ENCODE data around the gene ETFB.

The ETFB gene

DNA sequence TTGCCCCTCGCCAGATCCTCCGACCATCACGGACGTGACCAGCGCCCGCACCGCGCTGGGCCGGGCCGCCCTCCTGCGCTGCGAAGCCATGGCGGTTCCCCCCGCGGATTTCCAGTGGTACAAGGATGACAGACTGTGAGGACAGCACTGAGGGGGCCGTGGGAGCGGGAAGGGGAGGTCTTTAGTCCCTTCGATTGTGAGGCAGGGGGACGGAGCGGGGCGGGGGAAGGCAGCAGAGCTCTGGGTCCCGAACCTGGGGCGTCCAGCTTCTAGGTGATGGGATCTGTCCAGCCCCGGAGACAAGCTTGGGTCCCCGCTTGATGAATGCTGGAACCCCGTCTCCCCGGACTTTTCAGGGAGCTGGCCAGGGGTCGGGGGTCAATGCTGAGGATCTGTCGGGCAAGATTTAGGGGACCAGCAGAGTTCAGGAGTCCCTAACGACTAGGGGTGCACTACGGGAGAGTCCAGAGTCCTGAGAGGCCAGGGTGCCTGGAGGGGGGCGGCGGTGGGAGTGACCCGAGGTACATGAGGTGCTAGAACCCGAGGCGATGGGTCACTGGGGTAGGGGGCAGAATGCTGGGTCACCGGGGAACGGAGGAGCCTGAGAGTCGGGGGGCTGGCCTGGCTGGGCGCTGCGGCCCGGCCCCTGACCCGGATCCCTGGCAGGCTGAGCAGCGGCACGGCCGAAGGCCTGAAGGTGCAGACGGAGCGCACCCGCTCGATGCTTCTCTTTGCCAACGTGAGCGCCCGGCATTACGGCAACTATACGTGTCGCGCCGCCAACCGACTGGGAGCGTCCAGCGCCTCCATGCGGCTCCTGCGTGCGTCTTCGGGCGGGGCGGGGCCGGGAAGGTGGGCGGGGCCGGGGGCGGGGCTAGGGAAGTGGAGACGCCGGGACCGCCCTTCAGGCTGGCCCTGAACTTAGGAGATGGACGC is 38.9 kb downstream of the ETFB start:
- DNase-seq (ENCODE audit: low spot score): peak; percentile 86

DNA sequence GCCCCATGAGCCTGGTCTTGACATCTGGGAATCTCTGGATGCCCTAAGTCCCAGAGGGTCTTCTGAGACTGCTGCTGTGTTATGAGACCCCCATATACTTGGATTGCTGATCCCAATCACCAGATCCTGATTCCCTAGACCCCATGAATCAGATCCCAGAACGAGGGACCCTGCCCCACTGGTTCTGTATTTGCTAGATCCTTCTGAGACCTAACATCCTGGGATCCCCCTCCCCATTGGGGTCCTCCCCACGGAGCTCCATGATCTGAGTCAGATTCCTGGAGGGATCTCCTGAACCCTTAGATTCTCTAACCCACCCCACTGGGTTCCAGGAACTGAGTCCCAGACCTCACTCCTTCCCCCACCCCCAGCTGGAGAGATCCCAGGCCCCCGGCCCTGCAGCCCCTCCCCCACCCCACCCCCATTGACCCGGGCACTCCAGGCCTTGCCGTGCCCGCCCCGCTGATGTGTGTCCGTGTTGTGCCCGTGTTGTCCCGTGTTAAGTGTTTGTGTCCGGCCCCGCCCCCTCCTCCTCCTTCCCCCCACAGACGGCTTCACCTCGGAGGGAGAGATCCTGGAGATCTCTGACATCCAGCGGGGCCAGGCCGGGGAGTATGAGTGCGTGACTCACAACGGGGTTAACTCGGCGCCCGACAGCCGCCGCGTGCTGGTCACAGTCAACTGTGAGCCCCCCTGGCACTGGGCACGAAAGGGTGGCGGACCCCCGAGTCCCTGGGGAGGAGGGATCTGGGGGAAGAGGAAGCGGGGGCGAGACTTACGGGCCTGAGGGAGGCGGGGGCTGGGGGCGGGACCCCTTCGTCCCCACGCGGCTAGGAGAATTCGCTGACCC is 39.7 kb downstream of the ETFB start:
- DNase-seq (ENCODE audit: low spot score): no peak

- DNase-seq (ENCODE audit: low spot score): no peak
Observed at GRCh38 chr19:51325161-51325976, 40.8 kb downstream of the ETFB start.

DNA sequence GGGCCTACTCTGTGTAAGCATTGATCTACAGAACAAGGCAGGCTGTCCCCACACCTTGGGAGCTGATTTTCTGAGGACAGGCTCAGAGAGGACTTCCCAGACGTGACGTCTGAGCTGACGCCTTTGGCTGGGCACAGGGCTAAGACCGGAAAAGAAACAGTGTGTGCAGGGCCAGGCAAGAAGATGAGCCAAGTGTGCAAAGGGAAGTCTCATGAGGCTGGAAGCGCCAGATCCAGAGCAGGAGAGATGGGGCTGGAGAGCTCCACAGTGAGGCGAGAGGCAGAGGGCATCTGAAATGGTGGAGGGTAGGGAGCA is 42.1 kb downstream of the ETFB start:
- DNase-seq (ENCODE audit: low spot score): no peak

DNA sequence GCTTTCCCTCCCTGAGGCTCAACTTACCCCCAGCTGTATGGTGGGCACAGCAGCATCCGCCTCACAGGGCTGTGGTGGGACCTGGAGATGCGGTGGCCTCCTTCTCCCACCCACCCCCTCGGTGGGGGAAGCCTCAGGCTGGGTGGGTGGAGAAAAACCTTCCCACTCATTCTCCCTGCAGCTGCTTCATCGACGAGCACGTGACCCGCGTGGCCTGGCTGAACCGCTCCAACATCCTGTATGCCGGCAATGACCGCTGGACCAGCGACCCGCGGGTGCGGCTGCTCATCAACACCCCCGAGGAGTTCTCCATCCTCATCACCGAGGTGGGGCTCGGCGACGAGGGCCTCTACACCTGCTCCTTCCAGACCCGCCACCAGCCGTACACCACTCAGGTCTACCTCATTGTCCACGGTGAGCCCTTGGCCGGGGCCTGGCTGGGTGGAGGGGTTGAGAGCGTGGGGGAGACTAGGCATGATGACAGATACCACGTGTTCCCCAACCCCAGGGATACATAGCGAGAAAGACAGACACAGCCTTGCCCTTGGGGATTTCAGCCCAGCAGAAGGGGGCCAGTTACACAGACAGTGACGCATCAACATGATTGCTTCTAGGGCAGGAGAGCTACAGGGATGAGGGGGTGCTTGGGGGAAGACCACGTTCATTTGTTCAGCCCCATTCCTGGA is 42.6 kb downstream of the ETFB start:
- no peak for DNase-seq (ENCODE audit: low spot score)

DNA sequence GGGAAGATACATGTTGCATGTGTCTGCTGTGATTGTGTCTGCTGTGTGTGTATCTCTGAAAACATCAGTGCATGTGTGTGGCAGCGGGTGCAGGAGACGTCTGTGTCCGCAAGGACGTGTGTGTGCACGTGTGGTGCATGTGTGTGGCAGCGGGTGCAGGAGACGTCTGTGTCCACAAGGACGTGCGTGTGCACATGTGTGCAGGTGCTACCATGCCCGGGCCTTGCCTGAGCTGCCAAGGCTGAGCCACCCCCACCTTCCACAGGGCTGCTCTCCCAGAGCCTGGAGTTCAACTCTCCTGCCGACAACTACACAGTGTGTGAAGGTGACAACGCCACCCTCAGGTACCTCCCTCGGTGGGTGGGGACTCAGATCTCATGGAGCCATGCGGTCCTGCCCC is 44.4 kb downstream of the ETFB start:
- no peak for DNase-seq (ENCODE audit: low spot score)

DNA sequence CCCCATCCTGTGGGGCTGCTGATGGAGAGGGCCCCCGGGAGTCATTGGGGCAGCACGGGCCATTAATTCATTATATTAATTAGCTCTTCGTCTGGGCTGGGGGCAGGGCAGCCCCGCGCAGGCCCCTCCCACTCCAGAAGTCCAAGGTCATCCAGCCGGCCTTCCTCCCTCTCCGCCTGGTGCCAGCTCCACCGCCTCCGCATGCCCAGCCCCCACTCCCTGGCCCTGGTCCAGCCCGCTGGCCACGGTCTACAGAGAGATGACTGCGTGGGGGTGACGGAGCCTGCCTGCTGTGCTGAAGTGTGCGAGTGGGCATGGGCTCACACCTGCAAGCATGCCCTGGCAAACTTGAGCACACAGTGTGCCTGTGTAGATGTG is 45.9 kb downstream of the ETFB start:
- no peak for DNase-seq (ENCODE audit: low spot score)

- no peak for DNase-seq (ENCODE audit: low spot score)
Observed at GRCh38 chr19:51319649-51320279, 46.4 kb downstream of the ETFB start.

DNA sequence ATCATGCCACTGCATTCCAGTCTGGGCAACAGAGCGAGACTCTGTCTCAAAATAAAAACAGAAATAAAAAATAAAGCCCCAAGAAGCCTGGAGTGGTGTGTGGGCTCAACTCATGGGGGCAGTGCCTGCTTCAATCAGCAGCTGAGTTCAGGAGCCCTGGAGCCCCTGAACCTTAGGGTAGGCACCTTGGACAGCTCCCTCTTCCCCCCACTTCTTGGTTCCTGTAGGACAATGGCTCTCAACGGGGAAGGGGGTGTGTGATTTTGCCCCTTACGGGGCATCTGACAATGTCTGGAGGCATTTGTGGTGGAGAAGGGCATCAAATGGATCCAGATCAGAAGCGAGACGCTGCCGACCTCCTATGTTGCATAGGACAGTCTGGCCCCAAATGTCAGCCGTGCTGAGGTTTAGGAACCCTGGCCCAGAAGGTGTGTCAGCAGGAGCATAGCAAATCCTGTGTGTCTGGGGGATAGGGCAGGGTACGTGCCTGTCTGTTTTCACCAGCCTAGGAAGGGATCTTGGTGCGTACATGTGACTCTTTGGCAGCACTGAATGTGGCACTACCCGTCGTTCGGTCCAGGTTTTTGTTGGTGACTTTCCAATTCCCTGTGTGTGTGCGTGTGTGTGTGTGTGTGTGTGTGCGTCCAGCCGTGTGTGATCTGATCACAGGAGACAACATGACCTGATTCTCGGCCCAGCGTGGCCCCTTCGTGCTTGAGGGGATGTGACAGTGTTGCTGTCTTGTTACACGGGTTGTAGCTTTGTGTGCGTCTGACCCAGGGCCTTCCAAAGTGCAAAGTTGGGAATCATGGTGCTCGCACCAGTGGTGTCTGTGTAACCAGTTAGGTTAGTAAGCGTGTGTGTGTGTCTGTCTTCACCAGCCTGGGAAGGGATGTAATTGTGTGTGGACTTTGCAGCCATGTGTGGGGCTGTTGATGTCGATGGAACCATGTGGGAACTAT is 47.2 kb downstream of the ETFB start:
- DNase-seq (ENCODE audit: low spot score): no peak

DNA sequence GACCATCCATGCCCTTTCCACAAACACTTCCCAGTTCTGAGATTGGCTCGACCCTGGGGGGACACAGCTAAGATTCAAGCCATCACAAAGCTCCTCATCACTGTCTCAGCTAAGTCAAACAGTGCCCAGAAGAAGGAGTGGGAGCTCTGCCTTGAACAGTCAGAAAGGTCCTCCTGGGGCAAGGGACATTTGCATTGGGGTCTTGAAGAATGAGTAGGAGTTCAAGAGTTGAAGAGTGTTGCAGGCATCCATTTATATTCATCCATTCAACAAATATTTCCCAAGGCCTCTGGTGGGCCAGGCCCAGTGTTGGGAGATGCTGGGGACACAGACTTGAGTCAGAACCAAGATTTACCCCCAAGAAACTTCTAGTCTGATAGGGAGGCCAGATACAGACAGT is 48.2 kb downstream of the ETFB start:
- DNase-seq (ENCODE audit: low spot score): no peak

GRCh38 chr19:51317376-51317775 is 48.8 kb downstream of the ETFB start:
- no peak for DNase-seq (ENCODE audit: low spot score)

DNA sequence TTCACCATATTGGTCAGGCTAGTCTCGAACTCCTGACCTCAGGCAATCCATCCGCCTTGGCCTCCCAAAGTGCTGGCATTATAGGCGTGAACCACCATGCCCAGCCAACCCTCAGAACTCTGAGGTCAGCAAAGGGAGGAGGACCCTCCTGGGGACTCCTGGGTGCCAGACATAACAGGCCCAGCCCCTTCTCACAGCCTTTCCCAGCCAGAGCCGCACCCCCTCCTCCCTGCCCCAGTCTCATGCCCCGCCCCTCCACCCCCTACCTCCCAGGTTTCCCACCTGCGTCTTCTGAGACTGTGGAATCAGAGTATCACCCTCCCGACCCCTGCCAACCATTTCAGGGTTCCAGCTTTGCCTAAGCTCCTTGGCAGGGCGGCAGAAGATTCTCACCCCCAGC is 49.5 kb downstream of the ETFB start:
- DNase-seq (ENCODE audit: low spot score): no peak

GRCh38 chr19:51311351-51312257 is 54.6 kb downstream of the ETFB start, which contains the start of gene IGLON5:
Gene IGLON5 (plus strand): TSS chr19:51311644. CDS start chr19:51311848, 204 bp downstream.
- no peak for DNase-seq (ENCODE audit: low spot score)

DNA sequence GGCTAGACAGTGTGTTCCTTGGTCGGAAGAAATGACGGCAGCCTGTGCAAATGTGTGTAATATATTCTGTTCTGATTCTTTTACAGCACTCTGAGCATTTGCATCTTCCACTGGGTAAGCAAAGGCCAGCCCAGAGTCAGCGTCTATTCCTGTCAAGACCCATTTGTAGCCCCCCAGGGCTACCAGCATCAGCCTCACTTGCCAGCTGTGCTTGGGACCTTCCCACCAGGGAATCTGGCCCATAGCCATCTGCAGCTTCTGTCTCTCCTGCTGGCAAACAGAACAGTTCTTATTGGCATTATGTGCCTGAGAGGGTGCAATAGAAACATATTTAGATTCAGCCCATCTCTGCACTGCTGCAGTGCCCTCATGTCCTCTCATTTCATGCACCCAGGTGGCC is 60.7 kb downstream of the ETFB start:
- no peak for DNase-seq (ENCODE audit: low spot score)

GRCh38 chr19:51301266-51301665 is 64.9 kb downstream of the ETFB start:
- DNase-seq (ENCODE audit: low spot score): no peak

DNA sequence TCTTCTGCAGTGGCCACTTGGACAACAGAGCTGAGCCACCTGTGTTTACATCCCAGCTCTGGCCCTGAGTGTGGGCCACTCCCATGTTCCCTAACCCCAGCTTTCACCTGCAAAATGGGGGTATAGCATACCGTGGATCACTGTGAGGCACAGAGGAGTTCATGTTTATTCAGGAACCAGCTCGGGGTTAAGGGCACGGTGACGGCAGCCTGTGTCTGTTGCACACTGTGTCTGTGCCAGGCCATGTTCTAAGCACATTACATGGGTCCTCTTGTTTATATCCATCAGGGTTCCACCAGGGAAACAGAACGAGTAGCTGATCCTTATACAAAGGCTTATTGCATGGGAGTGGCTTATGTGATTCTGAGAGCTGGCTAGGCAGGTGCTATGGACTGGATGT is 68.8 kb downstream of the ETFB start:
- DNase-seq (ENCODE audit: low spot score): no peak

DNA sequence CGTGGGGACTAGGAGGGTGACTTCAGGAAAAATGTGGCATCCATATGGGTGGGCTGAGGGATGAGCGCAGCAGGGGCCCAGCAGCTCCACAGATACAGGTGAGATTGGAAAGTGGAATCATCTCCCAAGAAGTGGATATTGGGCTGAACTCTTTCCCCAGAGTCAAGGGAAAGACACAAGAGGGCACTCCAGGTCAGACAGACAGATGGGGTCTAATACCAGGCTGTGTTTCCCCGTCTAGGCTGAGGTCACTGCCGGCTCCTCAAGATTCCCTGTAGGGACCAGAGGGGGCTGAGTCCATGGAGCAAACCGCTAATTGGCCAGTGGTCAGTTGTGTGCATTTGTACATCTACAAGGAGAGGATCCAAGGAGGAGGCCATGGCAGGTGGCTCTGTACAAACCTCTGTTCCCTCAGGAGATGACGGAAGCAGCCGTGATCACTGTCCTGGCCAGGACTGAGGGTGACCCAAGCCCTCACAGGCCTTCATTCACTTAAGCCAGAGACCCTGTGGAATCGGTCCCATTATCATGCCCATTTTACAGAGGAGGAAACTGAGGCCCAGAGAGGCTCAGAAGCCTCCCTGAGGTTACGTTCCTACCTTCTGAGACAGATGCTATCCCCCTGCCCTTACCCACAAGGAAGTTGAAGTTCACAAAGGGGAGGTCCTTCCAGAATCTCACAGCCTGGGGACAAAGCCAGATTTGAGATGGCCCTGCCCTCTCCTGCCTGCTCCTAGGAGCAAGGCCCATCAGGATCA is 69.7 kb downstream of the ETFB start:
- DNase-seq (ENCODE audit: low spot score): no peak
